OCI-LY7 (cell line): ENCODE results near the gene FAM120A. TPM values are rescaled to one million over a fixed set of nuclear protein-coding genes. Genes with fewer than 3 reads are reported as not detected.

Experiments
- BruUV-seq: library from RNA; stranded (reverse); fragments of 400-500 nt; replicated peaks from 2 replicates; lab custom pipeline; 2021; lab: Mats Ljungman, UMichigan
- CTCF ChIA-PET: fragments of 300-600 bp; sonication (Branson Sonifier 250); formaldehyde crosslinking; loops from one replicate; lab custom pipeline; 2022; ENCODE audit warnings: antibody characterized with exemption; ENCODE audit not compliant: unreplicated experiment; lab: Charles Lee
- POLR2A ChIA-PET: fragments of 300-600 bp; sonication (Branson Sonifier 250); formaldehyde crosslinking; loops from one replicate; lab custom pipeline; 2022; ENCODE audit warnings: antibody characterized with exemption; lab: Charles Lee
- DNase-seq: peaks from one replicate; pipeline ENCODE4 v3.0.0-alpha.2; 2015; ENCODE audit warnings: low spot score
- H2AFZ ChIP-seq: fragments of 200-600 bp; sonication (generic), shearing (Covaris generic); 2 replicates; pipeline ENCODE4 v1.6.1; 2014; ENCODE audit warnings: mild to moderate bottlenecking, antibody characterized with exemption, low read length, moderate library complexity
- H3K27ac ChIP-seq: fragments of 200-600 bp; sonication (generic); 2 replicates; pipeline ENCODE4 v1.5.1; 2014; ENCODE audit warnings: mixed run types, low read depth, mild to moderate bottlenecking, moderate library complexity, low read length, inconsistent platforms; ENCODE audit not compliant: poor library complexity, severe bottlenecking
- H3K36me3 ChIP-seq: fragments of 200-600 bp; sonication (generic); 2 replicates; pipeline ENCODE4 v1.6.1; 2014; ENCODE audit warnings: mild to moderate bottlenecking, antibody characterized with exemption, low read length, moderate library complexity, mixed read lengths; ENCODE audit not compliant: insufficient read depth
- H3K4me1 ChIP-seq: fragments of 200-600 bp; sonication (generic); 2 replicates; pipeline ENCODE4 v1.5.1; 2014; ENCODE audit warnings: mild to moderate bottlenecking, low read length; ENCODE audit not compliant: insufficient read depth, poor library complexity, severe bottlenecking
- H3K4me2 ChIP-seq: fragments of 200-600 bp; sonication (generic); 2 replicates; pipeline ENCODE4 v1.6.1; 2014; ENCODE audit warnings: mild to moderate bottlenecking, low read length
- H3K4me3 ChIP-seq: fragments of 200-600 bp; sonication (generic); 2 replicates; pipeline ENCODE4 v1.5.1; 2014; ENCODE audit warnings: mild to moderate bottlenecking, low read depth, low read length; ENCODE audit not compliant: poor library complexity, severe bottlenecking
- H3K79me2 ChIP-seq: fragments of 200-600 bp; sonication (generic); 2 replicates; pipeline ENCODE4 v1.6.1; 2016; ENCODE audit warnings: low read depth, mild to moderate bottlenecking, low read length, moderate library complexity, mixed read lengths; ENCODE audit not compliant: insufficient read depth
- H3K9me2 ChIP-seq: fragments of 200-600 bp; sonication (generic); 2 replicates; pipeline ENCODE4 v1.6.1; 2016; ENCODE audit warnings: mild to moderate bottlenecking, low read length, mixed read lengths; ENCODE audit not compliant: insufficient read depth
- H3K9me3 ChIP-seq: fragments of 200-600 bp; sonication (generic); 2 replicates; pipeline ENCODE4 v1.6.1; 2014; ENCODE audit warnings: mild to moderate bottlenecking, mixed run types, low read length, mixed read lengths
- H4K20me1 ChIP-seq: fragments of 200-600 bp; sonication (generic); 2 replicates; pipeline ENCODE4 v1.6.1; 2014; ENCODE audit warnings: mild to moderate bottlenecking, antibody characterized with exemption, low read length, moderate library complexity, mixed read lengths; ENCODE audit not compliant: insufficient read depth
- EZH2phosphoT487 ChIP-seq: fragments of 200-600 bp; sonication (generic); IDR thresholded peaks from 2 replicates; pipeline ENCODE4 v1.6.1; 2018; ENCODE audit warnings: low read depth, borderline replicate concordance, mild to moderate bottlenecking, mixed run types, antibody characterized with exemption, low read length, moderate library complexity, mixed read lengths
- intact Hi-C: fragments of 100-400 bp; cut with micrococcal nuclease; formaldehyde crosslinking; loops from one replicate; pipeline ENCODE4 v1.10.0; 2022; ENCODE audit not compliant: unreplicated experiment
- total RNA-seq, 2 experiments: library from RNA; depleted of rRNA in 1 of 2; stranded (reverse); fragments of >200 nt in 1 of 2; shearing (Covaris generic) in 1 of 2; gene quantifications; 2 replicates each; pipeline ENCODE4 v1.2.3, GENCODE V29; 2014 to 2022
- TF ChIP-seq, protein P1 (sequence below): fragments of 200-600 bp; sonication (generic); conservative IDR thresholded peaks from 2 replicates; pipeline ENCODE4 v1.5.1; 2014; ENCODE audit warnings: mild to moderate bottlenecking, antibody characterized with exemption, low read length, moderate library complexity, mixed read lengths

FAM120A gene
- total RNA-seq, 2 experiments from 2014 or later: 81.9 to 104 TPM

DNA sequence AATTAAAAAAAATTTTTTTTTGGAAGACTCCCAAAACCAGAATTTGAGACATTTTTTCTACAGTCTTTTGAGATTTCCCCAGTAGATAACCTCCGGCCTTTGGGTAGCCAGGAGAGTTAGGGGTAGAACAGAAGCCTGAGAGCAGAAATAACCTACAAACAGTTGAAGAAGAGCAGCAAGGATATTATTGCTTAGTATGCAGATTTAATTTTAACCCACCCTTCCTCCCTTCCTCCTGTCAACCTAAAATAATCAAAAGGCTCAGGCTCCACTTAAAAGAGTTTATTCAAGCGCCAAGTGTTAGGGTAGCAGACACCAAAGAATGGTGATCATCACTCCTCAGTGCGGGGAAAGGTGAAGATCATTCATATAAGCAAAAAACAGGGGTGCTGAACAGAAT, 17.4 kb upstream of the FAM120A start:
- no TSS peak for BruUV-seq
- Histone ChIP-seq H4K20me1 (no peaks in the 10 kb centered on the region), H3K4me2 (no peak overlapping the region), H3K79me2 (no peaks in the 10 kb centered on the region), H3K9me2 (no peaks in the 10 kb centered on the region), H3K9me3 (no peaks in the 10 kb centered on the region), H3K36me3 (no peaks in the 10 kb centered on the region), H3K27ac (no peak overlapping the region), H3K4me1 (peaks cover 6% of the 10 kb centered on the region), H2AFZ (no peak overlapping the region), H3K4me3 (no peak overlapping the region)
- CTCF ChIA-PET: no interaction called here
- no peak for DNase-seq
- no peak for TF ChIP-seq EZH2phosphoT487
- POLR2A ChIA-PET: no interaction called here
- intact Hi-C loops: loop anchor here (10.0 kb wide), 1 partner anchor 269 kb away; no protein-coding TSS in a partner anchor

DNA sequence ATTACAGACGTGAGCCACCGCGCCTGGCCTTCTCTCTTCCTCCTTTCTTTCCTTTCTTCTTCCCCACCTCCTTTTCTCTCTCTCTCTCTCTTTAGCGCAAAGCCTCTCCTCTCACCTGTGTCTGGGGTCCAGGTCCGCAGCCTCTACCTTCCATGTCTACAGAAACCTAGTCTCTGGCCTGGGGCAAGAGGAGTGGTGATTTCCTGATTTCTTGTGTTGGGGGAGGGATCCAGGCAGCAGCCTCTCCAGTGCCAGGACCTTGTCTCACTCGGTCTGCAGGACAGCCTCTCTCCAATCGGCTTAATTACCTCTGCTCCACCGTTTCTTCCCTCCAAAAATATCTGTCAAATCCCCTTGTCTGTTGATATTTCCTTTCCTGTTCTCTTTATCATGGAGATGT, 16.1 kb upstream of the FAM120A start:
- no peaks in the 10 kb centered on the region for H3K9me2 ChIP-seq
- no peaks in the 10 kb centered on the region for H3K79me2 ChIP-seq
- H2AFZ ChIP-seq: no peak overlapping the region
- intact Hi-C loops: loop anchor here (10.0 kb wide), 1 partner anchor 271 kb away; no protein-coding TSS in a partner anchor
- no peak overlapping the region for H3K4me2 ChIP-seq
- H3K36me3 ChIP-seq: no peaks in the 10 kb centered on the region
- H3K27ac ChIP-seq: no peak overlapping the region
- ChIA-PET CTCF (no interaction called here), POLR2A (no interaction called here)
- TF ChIP-seq EZH2phosphoT487: no peak
- TF ChIP-seq, protein P1, sequence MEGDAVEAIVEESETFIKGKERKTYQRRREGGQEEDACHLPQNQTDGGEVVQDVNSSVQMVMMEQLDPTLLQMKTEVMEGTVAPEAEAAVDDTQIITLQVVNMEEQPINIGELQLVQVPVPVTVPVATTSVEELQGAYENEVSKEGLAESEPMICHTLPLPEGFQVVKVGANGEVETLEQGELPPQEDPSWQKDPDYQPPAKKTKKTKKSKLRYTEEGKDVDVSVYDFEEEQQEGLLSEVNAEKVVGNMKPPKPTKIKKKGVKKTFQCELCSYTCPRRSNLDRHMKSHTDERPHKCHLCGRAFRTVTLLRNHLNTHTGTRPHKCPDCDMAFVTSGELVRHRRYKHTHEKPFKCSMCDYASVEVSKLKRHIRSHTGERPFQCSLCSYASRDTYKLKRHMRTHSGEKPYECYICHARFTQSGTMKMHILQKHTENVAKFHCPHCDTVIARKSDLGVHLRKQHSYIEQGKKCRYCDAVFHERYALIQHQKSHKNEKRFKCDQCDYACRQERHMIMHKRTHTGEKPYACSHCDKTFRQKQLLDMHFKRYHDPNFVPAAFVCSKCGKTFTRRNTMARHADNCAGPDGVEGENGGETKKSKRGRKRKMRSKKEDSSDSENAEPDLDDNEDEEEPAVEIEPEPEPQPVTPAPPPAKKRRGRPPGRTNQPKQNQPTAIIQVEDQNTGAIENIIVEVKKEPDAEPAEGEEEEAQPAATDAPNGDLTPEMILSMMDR: no peak
- H4K20me1 ChIP-seq: no peaks in the 10 kb centered on the region
- no peak overlapping the region for H3K4me3 ChIP-seq
- no peak for DNase-seq
- peaks cover 6% of the 10 kb centered on the region for H3K4me1 ChIP-seq
- BruUV-seq: no TSS peak
- no peaks in the 10 kb centered on the region for H3K9me3 ChIP-seq

DNA sequence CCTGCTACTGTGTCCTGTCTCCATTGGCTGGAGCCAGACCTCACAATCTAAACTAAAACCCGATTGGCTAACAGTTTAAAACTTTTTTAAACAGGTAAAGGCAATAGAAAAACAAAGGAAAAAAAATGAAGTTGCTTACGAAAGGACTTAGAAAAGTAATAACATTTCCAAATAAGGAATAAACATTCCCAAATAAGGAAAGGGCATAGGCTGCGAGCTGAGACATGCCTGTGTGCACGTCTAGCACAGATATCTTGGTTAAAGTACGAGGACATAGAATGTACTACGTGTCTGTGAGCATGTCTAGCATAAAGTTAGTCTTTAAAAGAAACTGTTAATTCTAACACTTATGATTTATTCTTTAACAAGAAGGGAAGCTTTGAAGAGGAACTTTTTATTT, 15.3 kb upstream of the FAM120A start:
- Histone ChIP-seq H3K4me1 (peaks cover 6% of the 10 kb centered on the region), H3K27ac (no peak overlapping the region), H3K9me3 (no peaks in the 10 kb centered on the region), H3K9me2 (no peaks in the 10 kb centered on the region), H3K4me2 (no peak overlapping the region), H3K4me3 (no peak overlapping the region), H3K79me2 (no peaks in the 10 kb centered on the region), H3K36me3 (no peaks in the 10 kb centered on the region), H2AFZ (no peak overlapping the region), H4K20me1 (no peaks in the 10 kb centered on the region)
- no peak for DNase-seq
- ChIA-PET POLR2A (no interaction called here), CTCF (no interaction called here)
- intact Hi-C loops: loop anchor here (10.0 kb wide), 1 partner anchor 271 kb away; no protein-coding TSS in a partner anchor
- BruUV-seq: no TSS peak
- TF ChIP-seq EZH2phosphoT487: no peak
- TF ChIP-seq, protein P1: no peak
